Endothelial cell (in vitro differentiated cells): ENCODE data around the gene IGSF9B. TPM values are rescaled to one million over a fixed set of nuclear protein-coding genes. Genes with fewer than 3 reads are reported as not detected.

Experiments
- DNase-seq: peaks from one replicate; pipeline ENCODE4 v3.0.0; 2021; ENCODE audit warnings: low spot score
- H3K27ac Mint-ChIP-seq: one replicate; pipeline ENCODE4 v1.8.0; 2021; ENCODE audit warnings: mixed read lengths, inconsistent platforms; ENCODE audit not compliant: unreplicated experiment
- H3K27me3 Mint-ChIP-seq: one replicate; pipeline ENCODE4 v1.8.0; 2021; ENCODE audit warnings: mild to moderate bottlenecking, moderate library complexity, mixed read lengths, inconsistent platforms; ENCODE audit not compliant: unreplicated experiment
- H3K36me3 Mint-ChIP-seq: one replicate; pipeline ENCODE4 v1.8.0; 2021; ENCODE audit warnings: mild to moderate bottlenecking, low read depth, mixed read lengths, inconsistent platforms; ENCODE audit not compliant: unreplicated experiment
- H3K4me1 Mint-ChIP-seq: one replicate; pipeline ENCODE4 v1.8.0; 2021; ENCODE audit warnings: mild to moderate bottlenecking, mixed read lengths, inconsistent platforms; ENCODE audit not compliant: unreplicated experiment
- H3K4me3 Mint-ChIP-seq: one replicate; pipeline ENCODE4 v1.8.0; 2021; ENCODE audit warnings: mild to moderate bottlenecking, mixed read lengths, inconsistent platforms; ENCODE audit not compliant: unreplicated experiment
- H3K9me3 Mint-ChIP-seq: one replicate; pipeline ENCODE4 v1.8.0; 2021; ENCODE audit warnings: mixed read lengths, inconsistent platforms; ENCODE audit not compliant: unreplicated experiment
- CTCF ChIP-seq: fragments of 200-600 bp; sonication (generic); IDR thresholded peaks from one replicate; pipeline ENCODE4 v1.5.0; 2021; ENCODE audit warnings: antibody characterized with exemption; ENCODE audit not compliant: unreplicated experiment
- total RNA-seq: library from RNA; stranded (reverse); fragmentation: NEBNext Ultra II Directional; extraction: Animal tissue kit (Norgen Biotek cat#: 25700); gene quantifications from one replicate; pipeline ENCODE4 v1.2.1, GENCODE V29; 2021; ENCODE audit not compliant: unreplicated experiment

Gene IGSF9B
- total RNA-seq, 1 donor from 2014 or later: 6.6 TPM

GRCh38 chr11:133907216-133907615, 49.6 kb downstream of the IGSF9B start:
- no peak for DNase-seq
- Mint-ChIP-seq H3K4me1 (no peaks in the 10 kb centered on the region), H3K9me3 (no peaks in the 10 kb centered on the region), H3K4me3 (no peak overlapping the region), H3K27ac (no peak overlapping the region), H3K27me3 (peaks cover 7% of the 10 kb centered on the region), H3K36me3 (peaks cover 16% of the 10 kb centered on the region)
- no peak for TF ChIP-seq CTCF

- Mint-ChIP-seq H3K9me3 (no peaks in the 10 kb centered on the region), H3K27me3 (peaks cover 7% of the 10 kb centered on the region), H3K36me3 (peaks cover 13% of the 10 kb centered on the region), H3K27ac (no peak overlapping the region), H3K4me3 (no peak overlapping the region), H3K4me1 (no peaks in the 10 kb centered on the region)
- no peak for TF ChIP-seq CTCF
- no peak for DNase-seq
These were observed 50.0 kb downstream of the IGSF9B start for GRCh38 chr11:133906746-133907145.

- peaks cover 13% of the 10 kb centered on the region for H3K36me3 Mint-ChIP-seq
- H3K27ac Mint-ChIP-seq: no peak overlapping the region
- H3K9me3 Mint-ChIP-seq: no peaks in the 10 kb centered on the region
- H3K27me3 Mint-ChIP-seq: peaks cover 7% of the 10 kb centered on the region
- no peak for DNase-seq
- no peak overlapping the region for H3K4me3 Mint-ChIP-seq
- no peaks in the 10 kb centered on the region for H3K4me1 Mint-ChIP-seq
- TF ChIP-seq CTCF: no peak
These were observed 50.5 kb downstream of the IGSF9B start for GRCh38 chr11:133906241-133906640.

GRCh38 chr11:133905677-133906156, 51.1 kb downstream of the IGSF9B start:
- peaks cover 7% of the 10 kb centered on the region for H3K27me3 Mint-ChIP-seq
- H3K4me3 Mint-ChIP-seq: no peak overlapping the region
- no peaks in the 10 kb centered on the region for H3K9me3 Mint-ChIP-seq
- H3K36me3 Mint-ChIP-seq: peaks cover 13% of the 10 kb centered on the region
- H3K27ac Mint-ChIP-seq: no peak overlapping the region
- no peak for TF ChIP-seq CTCF
- no peaks in the 10 kb centered on the region for H3K4me1 Mint-ChIP-seq
- no peak for DNase-seq

GRCh38 chr11:133904818-133905515, 51.8 kb downstream of the IGSF9B start:
- TF ChIP-seq CTCF: no peak
- no peaks in the 10 kb centered on the region for H3K4me1 Mint-ChIP-seq
- no peak overlapping the region for H3K27ac Mint-ChIP-seq
- no peak for DNase-seq
- H3K9me3 Mint-ChIP-seq: no peaks in the 10 kb centered on the region
- no peak overlapping the region for H3K4me3 Mint-ChIP-seq
- peaks cover 6% of the 10 kb centered on the region for H3K27me3 Mint-ChIP-seq
- H3K36me3 Mint-ChIP-seq: peaks cover 9% of the 10 kb centered on the region
